K562 (cell line): Measurements from ENCODE around the gene FDPS. TPM values are rescaled to one million over a fixed set of nuclear protein-coding genes. Genes with fewer than 3 reads are reported as not detected.

ENCODE experiments used
- BRF1 ChIP-seq: IDR thresholded peaks from 3 replicates; pipeline ENCODE4 v1.6.1; 2011; ENCODE audit warnings: borderline replicate concordance, mild to moderate bottlenecking; ENCODE audit not compliant: insufficient read length; ENCODE audit errors: extremely low read depth
- CC2D1A ChIP-seq: fragments of 450-650 bp; IDR thresholded peaks from 2 replicates; pipeline ENCODE4 v1.6.1; 2017; ENCODE audit warnings: mild to moderate bottlenecking
- ETS2 ChIP-seq: IDR thresholded peaks from 2 replicates; pipeline ENCODE4 v1.6.1; 2016; ENCODE audit warnings: borderline replicate concordance, missing genetic modification characterization, mild to moderate bottlenecking, moderate library complexity, missing compliant biosample characterization; ENCODE audit not compliant: poor library complexity, severe bottlenecking
- ID3 ChIP-seq, 2 experiments: fragments of 250-450 bp in 1 of 2; fragments of 450-650 bp in 1 of 2; sonication (Bioruptor Pico) in 1 of 2; IDR thresholded peaks; 2 replicates each; pipeline versions ENCODE4 v1.6.1 to v1.8.0; 2016 to 2021; ENCODE audit warnings: mild to moderate bottlenecking in 2 of 2, moderate library complexity in 2 of 2, missing compliant biosample characterization in 1 of 2, missing genetic modification characterization in 1 of 2
- JUNB ChIP-seq: fragments of 450-650 bp; formaldehyde crosslinking; conservative IDR thresholded peaks from 2 replicates; pipeline ENCODE4 v1.4.0; 2020; ENCODE audit warnings: mild to moderate bottlenecking
- MAFG ChIP-seq: fragments of 450-650 bp; conservative IDR thresholded peaks from 2 replicates; pipeline ENCODE4 v1.6.1; 2016; ENCODE audit warnings: missing genetic modification characterization, missing compliant biosample characterization
- MECOM ChIP-seq: fragments of 250-450 bp; sonication (Bioruptor Pico); IDR thresholded peaks from 2 replicates; pipeline ENCODE4 v1.8.0; 2022; ENCODE audit warnings: inconsistent platforms
- NR3C1 ChIP-seq: sonication (generic); formaldehyde crosslinking; IDR thresholded peaks from 2 replicates; pipeline ENCODE4 v1.8.1; 2022; ENCODE audit warnings: missing genetic modification reagents
- NR4A1 ChIP-seq, 2 experiments: fragments of 250-450 bp in 1 of 2; fragments of 450-650 bp in 1 of 2; sonication (Bioruptor Pico) in 1 of 2; IDR thresholded peaks; 2 replicates each; pipeline versions ENCODE4 v1.4.0 to v1.6.1; 2016 to 2020; ENCODE audit warnings: mild to moderate bottlenecking in 2 of 2, missing compliant biosample characterization in 1 of 2, missing genetic modification characterization in 1 of 2, moderate library complexity in 1 of 2
- NUFIP1 ChIP-seq: fragments of 450-650 bp; IDR thresholded peaks from 2 replicates; pipeline ENCODE4 v1.6.1; 2018; ENCODE audit not compliant: partially characterized antibody
- PATZ1 ChIP-seq: fragments of 250-450 bp; sonication (Bioruptor Pico); IDR thresholded peaks from 2 replicates; pipeline ENCODE4 v1.5.0; 2020; ENCODE audit warnings: mild to moderate bottlenecking, borderline replicate concordance
- POLR3G ChIP-seq: IDR thresholded peaks from 2 replicates; pipeline ENCODE4 v1.6.1; 2011; ENCODE audit not compliant: insufficient read length, insufficient replicate concordance; ENCODE audit errors: extremely low read depth
- PTRF ChIP-seq: fragments of 450-650 bp; IDR thresholded peaks from 2 replicates; pipeline ENCODE4 v1.6.1; 2016; ENCODE audit warnings: mild to moderate bottlenecking, missing genetic modification characterization, missing compliant biosample characterization
- YY1 ChIP-seq, 3 experiments: IDR thresholded peaks; 2 replicates each; pipeline ENCODE4 v1.6.1; 2011; ENCODE audit warnings: low read length in 2 of 3, mild to moderate bottlenecking in 2 of 3, moderate library complexity in 2 of 3, borderline replicate concordance in 1 of 3, control low read depth in 1 of 3, low read depth in 1 of 3; ENCODE audit not compliant: insufficient read depth in 3 of 3, insufficient replicate concordance in 2 of 3, control insufficient read depth in 1 of 3, insufficient read length in 1 of 3; ENCODE audit errors: extremely low read depth in 1 of 3
- ZFX ChIP-seq: sonication (generic); formaldehyde crosslinking; IDR thresholded peaks from 2 replicates; pipeline ENCODE4 v1.8.0; 2022; ENCODE audit warnings: mild to moderate bottlenecking, missing genetic modification reagents, moderate library complexity
- ZNF518B ChIP-seq: fragments of 250-450 bp; sonication (Bioruptor Pico); IDR thresholded peaks from 2 replicates; pipeline ENCODE4 v1.5.0; 2021; ENCODE audit warnings: mild to moderate bottlenecking, moderate library complexity
- ZNF668 ChIP-seq: fragments of 250-450 bp; sonication (Bioruptor Pico); IDR thresholded peaks from 2 replicates; pipeline ENCODE4 v1.8.0; 2022; ENCODE audit warnings: mild to moderate bottlenecking, inconsistent platforms
- ZNF699 ChIP-seq: fragments of 250-450 bp; sonication (Bioruptor Pico); IDR thresholded peaks from 2 replicates; pipeline ENCODE4 v1.8.0; 2021; ENCODE audit warnings: mild to moderate bottlenecking, moderate library complexity; ENCODE audit not compliant: insufficient replicate concordance
- polyA plus RNA-seq, 8 experiments: library from polyadenylated mRNA; depleted of rRNA in 4 of 8; stranded (reverse) in 5 of 8; unstranded in 3 of 8; fragments of >200 nt; fragmentation: Nextera tagmentation in 2 of 8; fragmentation: Illumina TruSeq in 1 of 8; extraction: Ambion mirVana in 2 of 8; extraction: Trizol in 1 of 8; gene quantifications; 2 replicates each; pipeline versions ENCODE4 v1.2.1 to v1.2.3, GENCODE V29; 2011 to 2014; ENCODE audit warnings: inconsistent platforms in 1 of 8, missing spikeins in 1 of 8
- total RNA-seq, 7 experiments: library from RNA; depleted of rRNA in 6 of 7; stranded (reverse); fragments of >200 nt in 6 of 7; fragmentation: Illumina TruSeq in 2 of 7; extraction: Trizol in 2 of 7; gene quantifications; 2 replicates each; pipeline versions ENCODE4 v1.2.1 to v1.2.3, GENCODE V29; 2011 to 2021; ENCODE audit warnings: low replicate concordance in 1 of 7

Gene FDPS
- total and polyA plus RNA-seq, 9 of the 15 experiments (the other 6 are each of a cell fraction or from before 2014, with no cell fraction given), result 247 to 884 (median 360) TPM

GRCh38 chr1:155307247-155307740, 1.4 kb upstream of the FDPS start (continued):
- TF ChIP-seq ID3 (CRISPR knock-in tag; IDR thresholded peaks at IDR 0.05) (peak; percentile 89), ID3 (tag; IDR thresholded peaks at IDR 0.05) (peak; percentile 99), POLR3G (no peak), PTRF (tag) (peak; percentile 97), ETS2 (tag) (peak; percentile 73), PATZ1 (CRISPR knock-in tag) (peak; percentile 90; the same call in 1 of the 2 replicates), JUNB (CRISPR knock-in tag) (peak; percentile 42; the same call in 1 of the 2 replicates), YY1 (IDR thresholded peaks at IDR 0.05; ENCODE audit: borderline replicate concordance in 1 of 3, control insufficient read depth in 1 of 3, extremely low read depth in 1 of 3, insufficient read depth in 3 of 3, insufficient read length in 1 of 3, insufficient replicate concordance in 2 of 3, low read depth in 1 of 3, low read length in 2 of 3) (peak in 1 of 3 experiments; percentile 34), ZNF518B (CRISPR knock-in tag) (no peak), NR3C1 (no peak), ZNF699 (CRISPR knock-in tag) (peak; percentile 32), NUFIP1 (peak; percentile 66), CC2D1A (no peak), ZFX (CRISPR knock-in tag) (no peak), BRF1 (no peak), MAFG (tag) (0 out of 2 replicates have a peak, but pooled peaks have one; percentile 20), ZNF668 (CRISPR knock-in tag) (peak; percentile 98), NR4A1 (CRISPR knock-in tag; IDR thresholded peaks at IDR 0.05) (peak; percentile 98), NR4A1 (tag; IDR thresholded peaks at IDR 0.05) (peak; percentile 99), MECOM (CRISPR knock-in tag) (peak; percentile 97)
